Measurements from ENCODE around the gene ENTPD8.
A peak's percentile ranks its signal among the peaks of the same experiment; 100 is the strongest.
"Not testable (repeated sequence)": the region's sequence is repeated elsewhere in the genome, so short reads cannot be mapped to it uniquely, and the experiment has no call there.

Gene ENTPD8

DNA sequence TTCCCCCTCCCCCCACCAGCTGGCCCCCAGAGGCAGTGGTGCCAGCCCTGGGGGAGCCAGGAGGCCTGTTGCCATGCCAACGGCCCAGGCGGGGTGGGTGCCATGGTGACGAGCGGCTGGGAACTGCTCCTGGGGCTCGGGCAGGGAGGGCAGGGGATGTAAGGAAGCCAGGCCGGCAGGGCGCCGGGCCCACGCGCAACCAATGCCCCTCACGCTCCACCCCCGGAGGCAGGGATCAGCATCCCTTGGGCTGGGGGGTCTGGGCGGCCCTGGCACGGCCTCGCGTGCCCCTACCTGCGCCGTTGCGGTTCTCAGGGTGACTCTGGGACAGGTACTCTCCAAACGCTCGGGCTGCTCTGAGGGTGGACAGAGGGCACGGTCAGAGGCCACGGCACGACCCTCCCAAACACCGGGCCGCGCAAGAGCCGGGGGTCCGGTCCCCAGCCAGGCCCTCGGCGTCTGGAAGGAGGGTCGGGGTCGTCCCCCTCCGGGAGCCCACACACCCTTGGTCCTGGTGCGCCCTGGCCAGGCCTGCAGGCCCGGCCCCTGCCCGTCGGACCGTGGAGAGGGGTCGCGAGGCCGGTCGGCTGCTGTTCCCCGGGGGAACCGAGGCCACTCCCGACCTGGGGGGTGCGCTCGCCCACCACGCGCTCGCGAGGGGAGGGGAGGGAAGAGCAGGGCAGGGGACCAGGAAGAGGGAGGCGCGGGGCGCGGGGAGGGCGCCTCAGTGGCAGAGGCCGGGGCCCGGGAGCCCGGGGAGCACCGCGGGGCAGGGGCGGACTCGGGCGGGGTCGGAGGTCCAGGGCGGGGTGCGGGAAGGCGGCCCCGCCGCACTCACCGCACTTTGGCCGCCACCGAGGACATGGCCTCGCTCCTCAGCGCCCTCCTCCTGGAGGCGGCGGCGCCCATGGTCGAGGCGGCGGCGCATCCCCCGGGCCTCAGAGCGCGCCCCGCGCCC is 17.3 kb upstream of the ENTPD8 start:
- DNase-seq (ENCODE audit: low read depth in 2 of 2): no peak

GRCh38 chr9:137457406-137458193 is 16.4 kb upstream of the ENTPD8 start:
- no peak for DNase-seq (ENCODE audit: low read depth in 2 of 2)

DNA sequence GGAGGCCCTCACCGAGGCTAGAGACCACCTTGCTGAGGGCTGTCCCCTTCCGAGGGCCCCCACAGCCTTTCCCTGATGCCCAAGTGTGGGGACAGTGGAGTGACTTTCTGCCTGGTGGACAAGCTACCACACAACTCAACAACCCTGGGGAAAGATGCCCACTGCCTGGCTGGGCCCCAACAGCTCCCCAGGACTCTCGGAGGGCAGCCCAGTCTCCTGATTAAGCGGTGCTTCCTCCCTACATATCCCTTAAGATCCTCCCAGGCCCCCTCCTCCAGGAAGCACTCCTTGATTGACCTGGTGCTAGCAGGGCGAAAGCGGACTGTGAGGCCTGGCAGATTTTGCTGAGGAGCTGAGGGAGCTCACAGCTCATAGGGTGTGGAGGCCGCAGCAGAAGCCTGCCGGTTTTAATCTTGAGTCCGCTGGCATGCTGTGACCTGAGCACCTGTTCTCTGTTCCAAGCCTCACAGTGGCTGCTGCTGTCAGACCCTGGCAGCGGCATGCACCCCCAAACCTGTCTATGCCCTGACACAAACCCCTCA is 15.8 kb upstream of the ENTPD8 start:
- DNase-seq (ENCODE audit: low read depth in 2 of 2): no peak

DNA sequence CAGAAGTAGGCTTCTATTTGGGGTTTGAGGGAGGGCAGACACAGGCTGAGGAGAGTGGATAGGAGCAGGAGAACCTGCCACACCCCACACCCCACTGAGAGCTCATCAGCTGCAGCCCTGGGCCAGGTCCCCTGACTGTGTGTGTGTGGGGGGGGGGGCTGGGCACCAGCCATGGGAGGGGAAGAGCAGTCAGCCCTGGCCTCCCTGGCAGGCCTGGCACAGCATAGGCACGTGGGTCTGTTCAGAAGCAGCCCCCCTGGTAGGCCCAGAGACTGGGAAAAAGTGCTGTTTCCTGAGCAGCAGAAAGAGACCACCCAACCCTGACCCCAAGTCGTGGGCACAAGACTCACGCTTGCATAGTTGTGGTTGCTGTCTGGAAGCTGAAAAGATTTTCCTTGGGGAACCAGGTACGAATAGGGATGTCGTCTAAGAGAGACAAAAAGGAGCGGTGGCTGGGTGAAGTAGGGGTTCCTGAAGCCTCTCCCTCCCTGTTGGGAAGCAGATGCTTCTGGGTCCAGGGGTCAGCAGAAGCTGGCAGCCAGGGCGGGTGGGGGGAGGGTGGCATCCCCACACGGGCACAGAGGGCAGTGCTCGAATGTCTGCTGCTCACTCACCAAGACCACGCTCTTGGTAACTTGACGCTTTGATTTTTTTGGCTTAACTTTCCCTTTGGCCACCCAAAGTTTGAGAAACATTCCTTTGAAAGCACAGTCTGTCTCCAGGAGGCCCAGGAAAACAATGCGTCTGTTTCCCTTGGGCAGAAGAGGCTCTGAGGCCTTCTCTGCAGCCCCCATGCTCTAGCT is 15.1 kb upstream of the ENTPD8 start:
- DNase-seq (ENCODE audit: low read depth in 2 of 2): no peak

- DNase-seq (ENCODE audit: low read depth in 2 of 2): no peak
These were observed 14.3 kb upstream of the ENTPD8 start for GRCh38 chr9:137455359-137455991.

GRCh38 chr9:137454597-137455358 is 13.6 kb upstream of the ENTPD8 start:
- no peak for DNase-seq (ENCODE audit: low read depth in 2 of 2)

- no peak for DNase-seq (ENCODE audit: low read depth in 2 of 2)
These were observed 13.0 kb upstream of the ENTPD8 start for GRCh38 chr9:137454145-137454596.

- peak; percentile 35 to 59 for DNase-seq (ENCODE audit: low read depth in 2 of 2)
These were observed 12.5 kb upstream of the ENTPD8 start for GRCh38 chr9:137453643-137454081.

- DNase-seq (ENCODE audit: low read depth in 2 of 2): no peak
These were observed 11.8 kb upstream of the ENTPD8 start for GRCh38 chr9:137452761-137453642.

GRCh38 chr9:137452006-137452760 is 11.0 kb upstream of the ENTPD8 start:
- no peak for DNase-seq (ENCODE audit: low read depth in 2 of 2)

DNA sequence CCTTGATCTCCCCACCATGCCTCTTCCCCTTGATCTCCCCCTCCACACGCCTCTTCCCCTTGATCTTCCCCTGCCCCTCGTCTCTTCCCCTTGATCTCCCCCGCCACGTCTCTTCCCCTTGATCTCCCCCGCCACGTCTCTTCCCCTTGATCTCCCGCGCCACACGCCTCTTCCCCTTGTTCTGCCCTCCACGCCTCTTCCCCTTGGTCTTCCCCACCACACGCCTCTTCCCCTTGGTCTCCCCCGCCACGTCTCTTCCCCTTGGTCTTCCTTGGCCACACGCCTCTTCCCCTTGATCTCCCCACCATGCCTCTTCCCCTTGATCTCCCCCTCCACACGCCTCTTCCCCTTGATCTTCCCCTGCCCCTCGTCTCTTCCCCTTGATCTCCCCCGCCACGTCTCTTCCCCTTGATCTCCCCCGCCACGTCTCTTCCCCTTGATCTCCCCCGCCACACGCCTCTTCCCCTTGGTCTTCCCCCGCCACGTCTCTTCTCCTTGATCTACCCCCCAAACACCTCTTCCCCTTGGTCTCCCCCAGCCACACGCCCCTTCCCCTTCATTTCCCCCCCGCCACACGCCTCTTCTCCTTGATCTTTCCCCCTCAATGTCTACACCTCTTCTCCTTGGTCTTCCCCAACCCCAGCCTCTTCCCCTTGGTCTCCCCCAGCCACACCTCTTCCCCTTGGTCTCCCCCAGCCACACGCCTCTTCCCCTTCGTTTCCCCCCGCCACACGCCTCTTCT is 10.3 kb upstream of the ENTPD8 start:
- not testable (repeated sequence) for DNase-seq (ENCODE audit: low read depth in 2 of 2)

GRCh38 chr9:137450539-137451222 is 9.5 kb upstream of the ENTPD8 start:
- DNase-seq (ENCODE audit: low read depth in 2 of 2): not testable (repeated sequence)

GRCh38 chr9:137449931-137450538 is 8.9 kb upstream of the ENTPD8 start:
- no peak for DNase-seq (ENCODE audit: low read depth in 2 of 2)

DNA sequence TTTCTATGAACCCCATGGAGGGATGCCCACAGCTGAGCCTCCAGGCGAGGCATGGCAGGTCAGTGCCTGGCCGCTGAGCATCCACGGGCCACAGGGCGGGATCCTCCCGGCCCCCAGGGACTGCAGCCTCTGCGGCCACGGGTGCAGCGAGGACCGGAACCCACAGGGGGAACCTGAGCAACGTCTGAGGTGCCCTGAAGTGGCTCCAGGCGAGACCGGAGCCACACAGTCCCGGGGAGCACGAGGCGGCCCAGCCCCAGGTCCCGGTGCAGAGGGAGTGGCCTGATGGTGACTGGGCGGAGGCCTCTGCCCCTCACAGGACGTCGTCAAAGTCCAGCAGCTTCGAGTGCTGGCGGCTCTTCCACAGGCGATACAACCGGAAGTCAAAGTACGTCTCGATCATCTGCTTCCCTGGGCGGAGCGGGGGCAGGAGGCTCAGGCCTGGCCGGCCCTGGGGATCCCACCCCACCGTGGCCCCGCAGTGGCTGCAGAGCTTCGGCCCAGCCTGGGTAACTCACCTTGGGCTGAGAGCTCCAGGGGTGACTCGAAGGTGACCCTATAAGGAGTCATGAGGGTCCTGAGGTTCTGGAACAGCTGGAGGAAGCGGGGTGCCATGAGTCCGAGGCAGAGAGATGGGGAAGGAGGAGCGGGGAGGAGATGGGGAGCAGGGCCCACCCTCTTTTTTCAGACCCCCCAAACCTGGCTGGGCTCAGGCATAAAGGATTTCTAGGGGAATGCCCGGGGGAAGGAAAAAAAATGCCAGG is 8.1 kb upstream of the ENTPD8 start:
- no peak for DNase-seq (ENCODE audit: low read depth in 2 of 2)

GRCh38 chr9:137448602-137448962 is 7.4 kb upstream of the ENTPD8 start:
- DNase-seq (ENCODE audit: low read depth in 2 of 2): no peak
